Stimulated activated CD8-positive, alpha-beta memory T cell treated with anti-CD3 and anti-CD28 coated beads, Interleukin-7, amount 100 ng/mL, for 48 hours (primary cell): Measurements from ENCODE around the gene CD160.
"Not testable (repeated sequence)": the region's sequence is repeated elsewhere in the genome, so short reads cannot be mapped to it uniquely, and the experiment has no call there.

Experiments
- DNase-seq, 2 donors: peaks; one replicate each; pipeline ENCODE4 v3.0.0-alpha.2; 2020; ENCODE audit warnings: low read depth in 1 of 2; ENCODE audit errors: extremely low read depth in 1 of 2

Gene CD160

GRCh38 chr1:145708063-145708462 is 11.2 kb upstream of the CD160 start:
- DNase-seq = no peak

GRCh38 chr1:145710291-145711027 is 8.8 kb upstream of the CD160 start:
- DNase-seq = no peak

GRCh38 chr1:145711213-145711651 is 8.1 kb upstream of the CD160 start:
- DNase-seq = no peak

GRCh38 chr1:145714524-145715111 is 4.7 kb upstream of the CD160 start:
- DNase-seq = no peak

- no peak for DNase-seq
Measured at GRCh38 chr1:145716641-145717345, 2.5 kb upstream of the CD160 start.

- no peak for DNase-seq
Measured at GRCh38 chr1:145717833-145718232, 1.5 kb upstream of the CD160 start.

- not testable (repeated sequence) for DNase-seq
Measured at GRCh38 chr1:145718465-145718864, 834 bp upstream of the CD160 start.

- no peak for DNase-seq
Measured at GRCh38 chr1:145720556-145720877, 1.2 kb downstream of the CD160 start.

GRCh38 chr1:145720878-145721671 is 1.8 kb downstream of the CD160 start:
- peak; percentile 31 to 45 for DNase-seq

- DNase-seq = not testable (repeated sequence)
Measured at GRCh38 chr1:145726193-145726592, 6.9 kb downstream of the CD160 start.

- DNase-seq = no peak
Measured at GRCh38 chr1:145729196-145729595, 9.9 kb downstream of the CD160 start.

- no peak for DNase-seq
Measured at GRCh38 chr1:145729666-145730436, 10.6 kb downstream of the CD160 start.

- no peak for DNase-seq
Measured at GRCh38 chr1:145730467-145730866, 11.2 kb downstream of the CD160 start.

- no peak for DNase-seq
Measured at GRCh38 chr1:145730900-145731299, 11.6 kb downstream of the CD160 start.

GRCh38 chr1:145736191-145736590 is 16.9 kb downstream of the CD160 start:
- DNase-seq = no peak

GRCh38 chr1:145740269-145740668 is 21.0 kb downstream of the CD160 start:
- DNase-seq = no peak

- DNase-seq = no peak
Measured at GRCh38 chr1:145747398-145748247, 28.3 kb downstream of the CD160 start.

GRCh38 chr1:145750426-145750825 is 31.1 kb downstream of the CD160 start:
- DNase-seq = no peak

- DNase-seq = no peak
Measured at GRCh38 chr1:145751491-145752037, 32.3 kb downstream of the CD160 start.
